GM10248 (cell line): Measurements from ENCODE around the gene CLASP1.

Experiments
- CTCF ChIA-PET: fragments of 300-600 bp; sonication (Branson Sonifier 250); formaldehyde crosslinking; extraction: SDS; loops from one replicate; lab custom pipeline; 2021; ENCODE audit warnings: antibody characterized with exemption; lab: Yijun Ruan, JAX
- POLR2A ChIA-PET: fragments of 350-650 bp; sonication (Branson Sonifier 250); formaldehyde crosslinking; extraction: SDS; loops from one replicate; lab custom pipeline; 2020; ENCODE audit warnings: antibody characterized with exemption; lab: Yijun Ruan, JAX
- DNase-seq: peaks from one replicate; pipeline ENCODE4 v3.0.0; 2012; ENCODE audit errors: extremely low spot score
- TF ChIP-seq, protein P1 (sequence below): IDR thresholded peaks from 2 replicates; pipeline ENCODE4 v1.5.1; 2012; ENCODE audit warnings: mild to moderate bottlenecking, low read depth; ENCODE audit errors: extremely low read depth, missing control alignments, control extremely low read depth

CLASP1 gene

DNA sequence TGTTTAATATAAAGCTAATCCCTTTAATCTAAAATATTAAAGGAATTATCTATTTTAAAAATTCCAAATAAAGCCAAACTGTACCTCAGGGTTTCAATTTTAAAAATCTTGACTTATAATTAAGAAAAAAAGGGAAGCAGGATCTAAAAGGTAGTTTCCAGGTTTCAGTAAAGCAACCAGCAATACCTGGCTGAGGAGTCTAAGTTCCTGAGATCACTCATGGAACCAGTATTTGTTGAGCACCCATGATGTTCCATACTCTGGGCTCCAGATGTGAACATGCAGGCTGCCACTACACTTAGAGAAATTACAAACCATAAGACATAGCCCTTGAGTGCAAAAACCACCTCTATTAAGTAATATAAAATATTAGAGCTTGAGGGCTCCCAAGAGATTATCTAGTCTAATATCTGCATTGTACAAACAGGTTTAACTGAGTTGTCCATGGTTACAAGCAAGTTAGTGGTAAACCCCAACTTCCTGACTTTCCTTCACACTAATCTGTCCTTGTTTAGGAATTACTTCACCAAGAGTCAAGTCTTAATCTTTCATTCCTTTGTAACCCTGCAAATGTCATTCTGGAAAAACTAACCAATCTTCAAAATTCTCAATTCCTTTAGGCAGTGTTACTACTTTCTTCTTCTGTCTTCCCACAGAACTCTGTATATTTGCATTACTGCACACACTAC lies 49.2 kb downstream of the CLASP1 start:
- POLR2A ChIA-PET, result interaction anchor here (0.6 to 0.9 kb wide), 3 partner anchors 13 to 171 kb away, joined by 3 read pairs; no protein-coding TSS in a partner anchor
- CTCF ChIA-PET, result interaction anchor here (1.0 to 2.3 kb wide), 4 partner anchors 16 to 198 kb away, joined by 3 to 7 read pairs (median 4); partner anchors contain the start of gene RNU4ATAC
- TF ChIP-seq, protein P1, sequence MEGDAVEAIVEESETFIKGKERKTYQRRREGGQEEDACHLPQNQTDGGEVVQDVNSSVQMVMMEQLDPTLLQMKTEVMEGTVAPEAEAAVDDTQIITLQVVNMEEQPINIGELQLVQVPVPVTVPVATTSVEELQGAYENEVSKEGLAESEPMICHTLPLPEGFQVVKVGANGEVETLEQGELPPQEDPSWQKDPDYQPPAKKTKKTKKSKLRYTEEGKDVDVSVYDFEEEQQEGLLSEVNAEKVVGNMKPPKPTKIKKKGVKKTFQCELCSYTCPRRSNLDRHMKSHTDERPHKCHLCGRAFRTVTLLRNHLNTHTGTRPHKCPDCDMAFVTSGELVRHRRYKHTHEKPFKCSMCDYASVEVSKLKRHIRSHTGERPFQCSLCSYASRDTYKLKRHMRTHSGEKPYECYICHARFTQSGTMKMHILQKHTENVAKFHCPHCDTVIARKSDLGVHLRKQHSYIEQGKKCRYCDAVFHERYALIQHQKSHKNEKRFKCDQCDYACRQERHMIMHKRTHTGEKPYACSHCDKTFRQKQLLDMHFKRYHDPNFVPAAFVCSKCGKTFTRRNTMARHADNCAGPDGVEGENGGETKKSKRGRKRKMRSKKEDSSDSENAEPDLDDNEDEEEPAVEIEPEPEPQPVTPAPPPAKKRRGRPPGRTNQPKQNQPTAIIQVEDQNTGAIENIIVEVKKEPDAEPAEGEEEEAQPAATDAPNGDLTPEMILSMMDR, result no peak
- peak; percentile 37 for DNase-seq

DNA sequence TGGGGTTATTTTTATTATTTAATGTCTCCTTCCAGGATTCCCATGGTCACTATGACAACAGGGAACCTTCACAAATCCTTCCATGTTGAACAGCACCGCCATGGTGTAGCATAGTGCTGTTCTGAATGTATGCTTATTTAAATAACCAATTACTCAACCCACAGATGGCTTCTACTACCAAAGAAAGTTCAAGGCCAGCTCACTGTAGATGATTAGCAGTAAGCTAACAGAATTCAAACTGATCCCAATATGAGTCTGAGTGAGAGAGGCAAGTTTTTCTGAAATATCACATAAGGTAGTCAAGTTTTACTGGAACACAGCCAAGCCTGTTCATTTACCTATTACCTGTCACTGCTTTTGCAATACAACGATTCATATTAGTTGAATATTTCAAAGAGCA lies 51.2 kb downstream of the CLASP1 start:
- no peak for DNase-seq
- POLR2A ChIA-PET, result interaction anchor here (2.2 kb wide), 1 partner anchor 67 kb away, joined by 6 read pairs; the partner anchor contains the start of gene RNU4ATAC
- TF ChIP-seq, protein P1, result no peak
- CTCF ChIA-PET, result interaction anchor here (0.7 to 2.3 kb wide), 4 partner anchors 19 to 70 kb away, joined by 3 to 7 read pairs (median 3); no protein-coding TSS in a partner anchor

DNA sequence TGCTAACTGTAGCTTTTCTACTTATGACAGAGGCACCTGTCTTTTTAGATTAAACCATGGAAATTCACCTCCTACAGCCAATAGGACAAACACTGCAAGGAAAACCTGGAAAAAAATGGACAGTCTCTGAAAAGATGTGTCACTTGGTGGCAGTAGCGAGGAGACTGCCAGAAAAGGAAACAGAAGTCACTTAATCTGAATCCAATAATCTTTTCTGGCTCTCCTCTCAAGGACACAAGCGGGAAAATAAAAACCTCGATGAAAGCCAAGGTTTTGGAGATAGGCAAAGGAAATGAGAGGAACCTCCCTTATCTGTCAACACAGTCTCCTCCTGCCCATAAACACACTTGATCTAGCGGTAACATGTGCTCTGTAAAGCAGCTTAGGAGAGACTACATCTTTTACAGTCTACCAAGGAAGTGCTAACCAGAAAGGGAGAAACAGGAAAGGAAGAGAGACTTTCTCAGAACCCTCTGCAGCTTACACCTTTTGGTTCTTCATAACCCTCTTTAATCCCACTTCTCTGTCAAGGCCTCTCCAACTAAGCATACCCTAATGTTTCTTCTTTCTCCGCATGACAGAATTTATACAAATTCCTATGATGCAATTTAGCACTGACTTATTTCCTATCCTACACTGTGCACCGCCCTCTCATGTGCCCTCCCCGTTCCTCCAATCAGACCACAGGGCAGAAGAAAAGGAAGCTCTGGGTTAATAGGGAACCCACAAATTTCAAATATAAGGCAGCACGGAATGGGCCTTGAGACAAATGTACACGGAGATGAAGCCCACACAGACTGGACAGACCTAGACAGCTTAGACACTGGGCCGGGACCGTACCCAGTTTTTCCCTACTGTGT lies 52.8 kb downstream of the CLASP1 start:
- ChIA-PET CTCF (interaction anchor here (0.8 to 3.1 kb wide), 13 partner anchors 9 to 66 kb away, joined by 3 to 12 read pairs (median 4); partner anchors contain the start of genes CLASP1 and RNU4ATAC), POLR2A (interaction anchor here (0.5 to 2.3 kb wide), 3 partner anchors 45 to 65 kb away, joined by 3 to 10 read pairs (median 4); partner anchors contain the start of gene RNU4ATAC)
- TF ChIP-seq, protein P1, result peak; percentile 48
- DNase-seq, result peak; percentile 46

DNA sequence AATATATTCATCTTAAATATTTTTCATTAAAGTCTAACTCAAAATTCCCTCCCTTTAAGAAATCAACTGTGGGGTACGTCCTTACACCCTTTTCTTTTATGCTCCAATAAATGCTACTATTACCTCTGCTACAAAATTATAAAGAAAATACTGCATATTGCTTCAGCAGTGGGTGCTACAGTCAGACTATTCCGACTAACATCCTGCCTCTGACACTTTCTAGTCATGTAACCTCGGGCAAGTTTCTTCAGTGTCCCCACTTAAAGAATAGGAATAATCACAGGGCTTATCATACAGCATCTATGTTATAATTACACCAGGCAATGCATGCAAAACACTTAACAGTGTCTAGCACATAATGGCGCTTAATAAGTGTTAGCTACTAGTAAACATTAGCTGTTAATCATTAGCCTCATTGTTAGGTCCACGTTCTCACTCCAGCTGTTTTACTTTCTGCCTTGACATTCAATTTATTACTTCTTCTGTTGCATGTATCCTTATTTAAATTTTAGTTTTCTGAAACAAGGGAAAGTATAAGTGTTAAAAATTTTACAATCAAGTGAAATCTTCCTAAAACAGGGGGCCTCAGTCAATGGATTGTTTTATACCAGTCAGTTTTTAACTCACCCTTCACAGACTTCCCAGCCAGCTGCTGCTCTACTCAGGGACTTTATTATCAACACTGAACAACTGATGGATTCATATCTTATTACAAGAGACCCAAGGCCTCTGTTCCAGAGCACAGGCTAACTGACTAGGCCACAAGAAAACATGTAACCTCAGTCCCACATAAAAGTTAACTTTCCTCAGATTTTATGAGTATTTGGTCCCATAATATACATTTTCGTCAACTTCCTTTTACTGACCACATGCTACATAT lies 54.0 kb downstream of the CLASP1 start:
- peak; percentile 20 for DNase-seq
- TF ChIP-seq, protein P1, result no peak
- ChIA-PET CTCF (interaction anchor here (1.0 to 3.1 kb wide), 7 partner anchors 10 to 54 kb away, joined by 3 to 11 read pairs (median 4); partner anchors contain the start of gene CLASP1), POLR2A (interaction anchor here (1.3 to 2.3 kb wide), 2 partner anchors 55 to 64 kb away, joined by 4 to 10 read pairs; partner anchors contain the start of gene RNU4ATAC)

DNA sequence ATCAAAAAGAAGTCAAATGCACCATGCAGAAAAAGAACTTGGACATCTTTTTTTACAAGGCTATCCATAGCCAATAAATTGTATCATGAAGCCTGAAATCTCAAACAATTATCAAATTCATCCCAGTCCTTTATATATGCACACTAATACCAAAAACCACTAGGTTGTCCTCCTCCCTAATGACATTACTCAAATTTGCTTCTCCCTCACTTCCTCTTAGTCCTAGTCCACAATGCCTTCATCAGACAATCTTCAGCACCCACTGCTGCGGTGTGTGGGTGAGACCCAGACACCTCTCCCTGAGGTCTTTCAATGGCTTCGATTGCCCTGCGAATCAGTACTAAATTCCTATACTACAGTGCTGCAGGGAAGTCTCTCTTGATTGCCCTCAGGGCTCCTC lies 58.1 kb downstream of the CLASP1 start:
- TF ChIP-seq, protein P1, result no peak
- POLR2A ChIA-PET, result interaction anchor here (0.5 kb wide), 1 partner anchor 39 kb away, joined by 7 read pairs; no protein-coding TSS in a partner anchor
- DNase-seq, result no peak
- CTCF ChIA-PET, result interaction anchor here (1.1 kb wide), 1 partner anchor 17 kb away, joined by 3 read pairs; no protein-coding TSS in a partner anchor
